IPS-18c (cell line): Measurements from ENCODE around the gene AS3MT.
"Not testable (repeated sequence)": the region's sequence is repeated elsewhere in the genome, so short reads cannot be mapped to it uniquely, and the experiment has no call there.

Experiments used
- H3K4me3 ChIP-seq: 2 replicates; pipeline ENCODE4 v1.7.0; 2013; ENCODE audit warnings: low read depth, mild to moderate bottlenecking, low read length, moderate library complexity; ENCODE audit not compliant: insufficient read depth
- H3K9me3 ChIP-seq: one replicate; pipeline ENCODE4 v1.6.1; 2013; ENCODE audit warnings: mild to moderate bottlenecking, low read length, moderate library complexity; ENCODE audit not compliant: control insufficient read depth, insufficient read depth

Gene AS3MT

GRCh38 chr10:102869258-102870198, at the start of gene AS3MT:
Gene AS3MT (plus strand): TSS chr10:102869470. CDS start chr10:102869593, 123 bp downstream.
- peak within 1 kb of the TSS; percentile 60 for H3K4me3 ChIP-seq
- no peaks in the 10 kb centered on the region for H3K9me3 ChIP-seq

GRCh38 chr10:102820008-102820407, 49.3 kb upstream of the AS3MT start:
- not testable (repeated sequence) for H3K9me3 ChIP-seq, H3K4me3 ChIP-seq

- H3K4me3 ChIP-seq, result no peak overlapping the region
These were observed 47.0 kb upstream of the AS3MT start for GRCh38 chr10:102822222-102822621.

GRCh38 chr10:102824664-102825063, 44.6 kb upstream of the AS3MT start:
- H3K9me3 ChIP-seq, result peaks cover 3% of the 10 kb centered on the region
- no peak overlapping the region for H3K4me3 ChIP-seq

More at GRCh38 chr10:102822222-102822621, 47.0 kb upstream of the AS3MT start:
- H3K9me3 ChIP-seq, result peaks cover 3% of the 10 kb centered on the region

GRCh38 chr10:102826148-102826796, 43.0 kb upstream of the AS3MT start:
- peaks cover 3% of the 10 kb centered on the region for H3K9me3 ChIP-seq
- no peak overlapping the region for H3K4me3 ChIP-seq

- peaks cover 3% of the 10 kb centered on the region for H3K9me3 ChIP-seq
- H3K4me3 ChIP-seq, result no peak overlapping the region
These were observed 41.7 kb upstream of the AS3MT start for GRCh38 chr10:102827597-102827975.

- Histone ChIP-seq H3K4me3 (no peak overlapping the region), H3K9me3 (no peaks in the 10 kb centered on the region)
These were observed 37.8 kb upstream of the AS3MT start for GRCh38 chr10:102831322-102832071.

- H3K9me3 ChIP-seq, result no peaks in the 10 kb centered on the region
These were observed 37.0 kb upstream of the AS3MT start for GRCh38 chr10:102832248-102832647.

GRCh38 chr10:102832987-102833386, 36.3 kb upstream of the AS3MT start:
- no peak overlapping the region for H3K4me3 ChIP-seq
- H3K9me3 ChIP-seq, result no peaks in the 10 kb centered on the region

More at GRCh38 chr10:102832248-102832647, 37.0 kb upstream of the AS3MT start:
- no peak overlapping the region for H3K4me3 ChIP-seq

GRCh38 chr10:102834143-102834542, 35.1 kb upstream of the AS3MT start:
- no peak overlapping the region for H3K4me3 ChIP-seq

GRCh38 chr10:102835007-102835482, 34.2 kb upstream of the AS3MT start:
- no peak overlapping the region for H3K4me3 ChIP-seq
- no peaks in the 10 kb centered on the region for H3K9me3 ChIP-seq

More at GRCh38 chr10:102834143-102834542, 35.1 kb upstream of the AS3MT start:
- H3K9me3 ChIP-seq, result no peaks in the 10 kb centered on the region

- H3K4me3 ChIP-seq, result no peak within 1 kb of the TSS
- H3K9me3 ChIP-seq, result no peaks in the 10 kb centered on the region
These were observed 32.0 kb upstream of the AS3MT start, which contains the start of gene CYP17A1 for GRCh38 chr10:102837230-102837721. Gene CYP17A1 (minus strand): TSS chr10:102837413. CDS start chr10:102837361, 52 bp downstream.

GRCh38 chr10:102838276-102838927, 30.9 kb upstream of the AS3MT start:
- H3K9me3 ChIP-seq, H3K4me3 ChIP-seq: not testable (repeated sequence)

- Histone ChIP-seq H3K4me3 (no peak overlapping the region), H3K9me3 (no peaks in the 10 kb centered on the region)
These were observed 27.4 kb upstream of the AS3MT start for GRCh38 chr10:102841827-102842345.

GRCh38 chr10:102843139-102843538, 26.1 kb upstream of the AS3MT start:
- not testable (repeated sequence) for H3K4me3 ChIP-seq, H3K9me3 ChIP-seq

- not testable (repeated sequence) for H3K4me3 ChIP-seq, H3K9me3 ChIP-seq
These were observed 25.0 kb upstream of the AS3MT start for GRCh38 chr10:102844190-102844776.
